Tibial nerve (tissue), 4 donors: ENCODE results near the gene SPDYE16. TPM values are rescaled to one million over a fixed set of nuclear protein-coding genes. Genes with fewer than 3 reads are reported as not detected.
"Not testable (repeated sequence)": the region's sequence is repeated elsewhere in the genome, so short reads cannot be mapped to it uniquely, and the experiment has no call there.

Experiments used
- DNase-seq, 2 donors: peaks; one replicate each; pipeline ENCODE4 v3.0.0-alpha.2; 2019; ENCODE audit warnings: low spot score in 2 of 2
- H3K27ac ChIP-seq, 4 donors: fragments of 200-600 bp; sonication (generic) in 3 of 4; one replicate each; pipeline ENCODE4 v1.5.1; 2017 to 2019; ENCODE audit warnings: mild to moderate bottlenecking in 1 of 4
- H3K27me3 ChIP-seq, 2 donors: fragments of 200-600 bp; sonication (generic) in 1 of 2; one replicate each; pipeline versions ENCODE4 v1.5.1 to v1.6.0; 2017 to 2019
- H3K36me3 ChIP-seq, 3 donors: fragments of 200-600 bp; sonication (generic); one replicate each; pipeline ENCODE4 v1.5.1; 2018 to 2019
- H3K4me1 ChIP-seq, 4 donors: fragments of 200-600 bp; sonication (generic) in 3 of 4; one replicate each; pipeline ENCODE4 v1.5.1; 2017 to 2019
- H3K4me3 ChIP-seq, 4 donors: fragments of 200-600 bp; sonication (generic) in 3 of 4; one replicate each; pipeline ENCODE4 v1.5.1; 2017 to 2019; ENCODE audit warnings: mild to moderate bottlenecking in 1 of 4, moderate library complexity in 1 of 4
- H3K9me3 ChIP-seq, 4 donors: fragments of 200-600 bp; sonication (generic) in 3 of 4; one replicate each; pipeline ENCODE4 v1.5.1; 2017 to 2019
- EP300 ChIP-seq, 2 donors: sonication (generic); formaldehyde crosslinking; IDR thresholded peaks; one replicate each; pipeline ENCODE4 v1.6.1; 2017; ENCODE audit warnings: antibody characterized with exemption in 2 of 2, mild to moderate bottlenecking in 1 of 2
- WGBS, 2 donors: methylation state at CpG; one replicate each; pipeline ENCODE4 v1.1.5; 2018; 5-methylcytosine and 5-hydroxymethylcytosine counted together
- total RNA-seq, 4 donors: library from RNA; depleted of rRNA; stranded (reverse); fragments of >200 nt; gene quantifications; one replicate each; pipeline ENCODE4 v1.1.0, GENCODE V29; 2016

The SPDYE16 gene, protein sequence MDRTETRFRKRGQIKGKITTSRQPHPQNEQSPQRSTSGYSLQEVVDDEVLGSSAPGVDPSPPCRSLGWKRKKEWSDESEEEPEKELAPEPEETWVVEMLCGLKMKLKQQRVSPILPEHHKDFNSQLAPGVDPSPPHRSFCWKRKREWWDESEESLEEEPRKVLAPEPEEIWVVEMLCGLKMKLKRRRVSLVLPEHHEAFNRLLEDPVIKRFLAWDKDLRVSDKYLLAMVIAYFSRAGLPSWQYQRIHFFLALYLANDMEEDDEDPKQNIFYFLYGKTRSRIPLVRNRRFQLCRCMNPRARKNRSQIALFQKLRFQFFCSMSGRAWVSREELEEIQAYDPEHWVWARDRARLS
- total RNA-seq: under 1 TPM in 1 of 4 donors, not detected in 3; 0.98 TPM

DNA sequence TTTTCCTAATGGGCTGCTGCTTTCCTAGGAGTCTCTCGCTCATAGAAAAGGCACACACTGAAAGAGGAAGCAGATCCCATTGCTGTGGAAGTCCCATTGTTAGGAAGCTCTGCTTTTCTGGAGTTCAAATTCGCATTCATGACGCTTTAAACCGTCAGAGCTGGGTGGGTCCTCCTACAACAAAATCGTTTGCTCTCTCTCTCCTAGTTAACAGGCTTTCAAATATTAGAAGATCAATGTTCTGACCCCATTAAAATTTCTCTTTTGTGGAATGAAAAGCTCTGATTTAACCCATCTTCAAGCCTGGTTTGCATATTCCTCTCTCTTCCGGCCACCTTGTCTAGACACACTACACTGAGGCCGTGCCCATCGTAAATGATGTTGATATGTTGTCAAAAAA is at the start of gene SPDYE16:
TSS of gene SPDYE16 (minus strand) at position 101 of the 400 bp plus-strand sequence. CDS start 1,838 bp downstream, outside the sequence.
- H3K27me3 ChIP-seq, H3K36me3 ChIP-seq, H3K4me1 ChIP-seq, H3K4me3 ChIP-seq, H3K9me3 ChIP-seq, DNase-seq, H3K27ac ChIP-seq: not testable (repeated sequence)
- WGBS, 2 donors: no CpG with 5 or more reads among the region's 8 CpGs

DNA sequence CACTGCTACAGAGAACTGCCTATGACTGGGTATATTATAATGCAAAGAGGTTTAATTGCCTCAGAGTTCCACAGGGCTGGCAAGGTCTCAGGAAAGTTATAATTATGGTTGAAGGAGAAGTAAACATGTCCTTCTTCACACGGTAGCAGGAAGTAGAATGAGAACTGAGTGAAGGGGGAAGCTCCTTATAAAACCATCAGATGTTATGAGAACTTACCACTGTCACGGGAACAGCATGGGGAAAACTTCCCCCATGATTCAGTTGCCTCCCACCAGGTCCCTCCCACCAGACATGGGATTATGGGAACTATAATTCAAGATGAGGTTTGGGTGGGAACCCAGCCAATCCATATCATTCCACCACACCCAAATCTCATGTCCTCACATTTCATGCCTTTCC is 49.6 kb upstream of the SPDYE16 start:
- peaks cover 0 to 13% (median 5%) of the 10 kb centered on the region in 4 donors for H3K4me1 ChIP-seq
- not testable (repeated sequence) for H3K27ac ChIP-seq, DNase-seq, H3K27me3 ChIP-seq, H3K9me3 ChIP-seq, H3K36me3 ChIP-seq, H3K4me3 ChIP-seq
- WGBS, 2 donors: 60 to 63% methylated on average over 2 of the region's 2 CpGs
- peak in 1 of 2 donors; percentile 10 for TF ChIP-seq EP300 (IDR thresholded peaks at IDR 0.05)

DNA sequence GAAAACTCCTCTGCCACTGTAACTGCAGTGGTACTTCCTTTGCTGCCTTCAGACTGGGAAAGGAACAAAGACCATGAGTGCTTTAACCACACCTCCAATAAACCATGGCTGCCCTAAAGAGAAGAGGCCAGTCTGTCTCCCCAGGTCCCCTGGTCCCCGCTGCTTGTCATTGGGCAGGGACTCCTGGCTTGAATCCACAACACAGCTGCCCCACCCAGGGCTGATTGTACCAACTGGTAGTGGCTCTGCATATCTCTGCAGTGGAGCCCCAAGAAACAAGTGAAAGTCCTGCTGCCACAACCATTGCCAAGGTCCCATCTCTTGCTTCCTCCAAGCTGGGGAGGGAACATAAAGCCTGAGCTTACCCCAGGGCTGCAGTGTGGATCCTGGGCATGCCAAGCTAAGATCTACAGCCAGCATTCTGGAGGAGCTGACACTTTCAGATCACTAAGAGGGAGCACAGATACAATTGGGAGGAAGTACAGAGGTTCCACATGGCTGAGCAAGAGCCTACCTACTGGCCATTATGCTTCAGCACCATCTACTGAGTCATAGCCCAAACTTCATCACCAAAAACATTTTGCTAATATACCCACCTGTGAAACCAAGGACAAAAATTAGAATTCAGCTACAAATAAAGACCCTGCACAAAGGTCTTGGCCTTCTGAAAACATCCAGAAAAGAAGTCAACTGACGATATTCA is 48.7 kb upstream of the SPDYE16 start:
- not testable (repeated sequence) for H3K27me3 ChIP-seq, H3K4me3 ChIP-seq, H3K27ac ChIP-seq, H3K9me3 ChIP-seq, DNase-seq, H3K36me3 ChIP-seq
- WGBS, 2 donors: 41 to 83% methylated on average over 1 to 2 of the region's 2 CpGs
- H3K4me1 ChIP-seq: peaks cover 0 to 16% (median 5%) of the 10 kb centered on the region in 4 donors

DNA sequence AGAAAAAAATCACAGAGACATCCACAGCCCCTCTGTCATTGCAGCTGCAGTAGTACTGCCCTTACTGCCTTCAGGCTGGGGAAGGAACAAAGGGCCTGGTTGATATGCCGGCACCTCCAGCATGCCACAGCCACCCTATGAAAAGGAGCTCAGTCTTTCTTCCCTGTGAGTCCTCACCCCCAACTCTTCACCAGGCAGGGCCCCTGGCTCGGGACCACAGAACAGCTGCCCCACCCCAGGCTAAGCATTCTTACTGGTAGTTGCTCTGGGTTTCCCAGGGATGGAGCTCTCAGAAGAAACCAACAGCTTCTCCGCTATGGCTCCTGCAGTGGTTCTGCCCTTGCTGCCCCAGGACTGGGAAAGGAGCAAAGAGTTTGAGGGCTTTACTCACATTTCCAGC is 47.9 kb upstream of the SPDYE16 start:
- not testable (repeated sequence) for H3K9me3 ChIP-seq, H3K27ac ChIP-seq, H3K36me3 ChIP-seq, H3K4me3 ChIP-seq, DNase-seq, H3K27me3 ChIP-seq
- 65 to 88% methylated on average over 2 to 3 of the region's 3 CpGs for WGBS, 2 donors
- H3K4me1 ChIP-seq: peaks cover 0 to 21% (median 5%) of the 10 kb centered on the region in 4 donors

DNA sequence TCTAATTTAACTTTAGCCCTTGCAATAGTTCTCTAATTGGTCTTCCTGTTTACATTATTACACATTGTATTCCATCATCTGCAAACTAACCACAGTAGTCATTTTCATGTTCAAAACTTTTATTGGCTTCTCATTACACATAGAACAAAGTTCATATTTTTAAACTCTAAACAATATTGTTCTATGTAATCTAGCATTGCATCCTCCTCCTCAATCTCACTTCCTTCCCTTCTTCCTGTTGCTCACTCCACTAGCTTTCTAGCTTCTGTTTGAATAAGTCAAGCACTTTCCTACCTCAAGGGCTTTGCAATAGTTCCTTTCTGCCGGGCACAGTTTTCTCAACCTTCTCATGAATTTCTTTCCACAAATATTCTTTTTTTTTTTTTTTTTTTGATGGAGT is 45.5 kb upstream of the SPDYE16 start:
- not testable (repeated sequence) for H3K9me3 ChIP-seq, H3K36me3 ChIP-seq, DNase-seq, H3K27ac ChIP-seq, H3K27me3 ChIP-seq, H3K4me3 ChIP-seq
- H3K4me1 ChIP-seq: peaks cover 0 to 29% (median 7%) of the 10 kb centered on the region in 4 donors
- WGBS, 2 donors: 25% methylated on average over 1 of the region's 1 CpG; no CpG with 5 or more reads in 1 of the 2 donors

DNA sequence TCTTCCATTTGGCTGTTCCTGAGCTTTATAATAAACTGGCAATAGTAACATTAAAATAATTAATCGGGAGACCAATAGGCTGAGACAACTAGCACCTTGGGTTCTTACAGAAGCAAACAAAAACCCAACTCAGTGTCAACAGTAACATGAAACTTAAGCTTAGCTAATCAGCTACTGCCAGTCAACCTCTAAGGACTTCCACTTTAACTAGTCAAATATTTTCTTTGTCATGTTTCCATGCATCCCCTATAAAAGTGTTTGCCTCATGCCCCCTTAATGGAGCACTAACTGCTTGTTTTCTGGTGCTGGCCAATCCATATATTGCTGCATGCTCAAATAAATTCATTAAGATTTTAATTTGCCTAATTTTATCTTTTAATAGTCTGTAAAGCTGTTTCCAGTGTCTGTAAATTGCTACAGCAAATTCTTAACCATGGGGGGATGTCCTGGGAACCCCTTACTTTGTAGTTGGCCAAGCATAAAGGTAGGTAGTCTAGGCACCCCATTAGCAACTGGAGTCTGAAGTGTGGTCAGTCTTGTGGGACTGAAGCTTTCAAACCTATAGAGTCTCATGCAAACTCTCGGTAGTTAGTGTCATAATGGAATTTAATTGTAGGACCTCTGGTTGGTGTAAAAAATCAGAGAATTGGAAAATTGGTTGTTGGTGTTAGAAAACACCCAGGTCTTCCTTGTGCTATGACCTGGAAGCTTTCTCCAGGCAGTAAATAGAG is 43.7 kb upstream of the SPDYE16 start:
- not testable (repeated sequence) for H3K4me3 ChIP-seq, H3K36me3 ChIP-seq, H3K9me3 ChIP-seq, H3K27me3 ChIP-seq, H3K27ac ChIP-seq, DNase-seq
- 92% methylated on average over 2 of the region's 2 CpGs for WGBS, 2 donors
- H3K4me1 ChIP-seq: peaks cover 0 to 36% (median 10%) of the 10 kb centered on the region in 4 donors

DNA sequence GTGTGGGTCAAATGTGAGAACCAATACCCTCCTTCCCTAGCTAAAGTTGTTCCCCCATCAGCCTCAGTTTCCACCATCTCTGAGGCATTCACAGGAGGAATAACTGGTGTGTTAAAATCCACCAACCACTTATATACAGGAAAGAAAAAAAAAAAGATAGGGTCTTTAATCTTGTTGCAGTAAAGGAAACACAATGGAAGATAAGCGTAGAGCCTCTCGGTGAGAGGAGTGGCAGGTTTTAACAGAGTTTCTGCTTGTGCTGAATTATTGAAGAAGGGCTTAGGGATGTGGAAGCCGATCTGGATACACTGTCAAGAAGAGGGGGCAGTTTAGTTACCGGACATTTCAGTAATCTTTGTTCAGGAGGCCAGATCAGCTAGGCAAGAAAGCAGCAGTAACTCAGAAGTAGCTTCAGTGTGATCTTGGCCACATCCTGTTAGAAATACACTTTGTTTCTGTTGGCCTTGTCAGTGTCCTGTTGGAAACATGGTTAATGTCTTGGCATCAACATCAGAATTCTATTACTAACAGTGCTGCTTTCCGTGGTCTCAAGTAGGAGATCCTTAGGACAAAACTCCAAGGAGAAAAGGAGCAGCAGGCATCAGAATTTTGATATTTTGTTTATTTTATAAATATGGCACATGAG is 40.7 kb upstream of the SPDYE16 start:
- H3K27ac ChIP-seq: peak overlapping the region in 3 of 4 donors; percentile 34 to 80 (median 41)
- H3K27me3 ChIP-seq, H3K9me3 ChIP-seq, H3K36me3 ChIP-seq, H3K4me3 ChIP-seq: not testable (repeated sequence)
- DNase-seq: peak in 1 of 2 donors; percentile 31
- TF ChIP-seq EP300 (IDR thresholded peaks at IDR 0.05): peak in 1 of 2 donors; percentile 38
- H3K4me1 ChIP-seq: peaks cover 0 to 29% (median 8%) of the 10 kb centered on the region in 4 donors
- WGBS, 2 donors: 45% methylated on average over 5 of the region's 5 CpGs

DNA sequence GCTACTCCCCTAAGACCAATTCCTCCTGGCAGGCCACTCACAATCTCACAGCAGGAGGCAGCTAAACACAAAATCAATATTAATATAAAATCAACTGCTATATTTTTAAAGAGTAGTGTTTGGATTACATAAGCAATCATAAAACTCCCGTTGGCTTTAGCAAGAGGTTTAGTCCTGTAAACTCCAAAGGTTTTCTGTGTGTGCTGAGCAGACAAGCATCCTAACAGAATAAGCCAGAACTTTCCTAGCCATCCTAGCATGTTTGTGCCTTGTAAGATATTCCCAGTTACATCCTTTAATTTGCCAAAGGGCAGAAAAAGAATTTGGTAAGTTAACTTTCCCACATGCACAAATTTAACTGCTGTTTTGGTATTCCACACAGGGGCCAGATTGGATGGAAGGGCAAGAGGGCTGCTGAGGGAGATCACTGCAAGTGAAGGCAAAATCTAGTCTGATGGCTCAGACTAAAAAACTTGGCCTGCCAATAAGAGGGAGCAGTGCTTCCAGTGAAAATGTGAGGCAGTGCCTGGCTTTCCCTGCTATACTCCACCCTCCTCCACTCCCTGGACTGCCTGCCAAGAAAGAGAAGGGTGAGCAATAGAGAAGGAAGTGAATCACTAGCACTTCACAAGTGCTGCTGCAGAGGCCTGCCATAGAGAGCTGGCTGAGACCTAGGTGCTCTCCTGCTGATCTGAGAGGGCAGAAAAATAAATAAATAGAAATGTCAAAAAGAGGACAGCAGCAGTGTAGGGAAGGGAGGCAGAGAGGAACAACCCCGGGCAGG is 39.9 kb upstream of the SPDYE16 start:
- WGBS, 2 donors: 5 to 12% methylated on average over 2 of the region's 2 CpGs

DNA sequence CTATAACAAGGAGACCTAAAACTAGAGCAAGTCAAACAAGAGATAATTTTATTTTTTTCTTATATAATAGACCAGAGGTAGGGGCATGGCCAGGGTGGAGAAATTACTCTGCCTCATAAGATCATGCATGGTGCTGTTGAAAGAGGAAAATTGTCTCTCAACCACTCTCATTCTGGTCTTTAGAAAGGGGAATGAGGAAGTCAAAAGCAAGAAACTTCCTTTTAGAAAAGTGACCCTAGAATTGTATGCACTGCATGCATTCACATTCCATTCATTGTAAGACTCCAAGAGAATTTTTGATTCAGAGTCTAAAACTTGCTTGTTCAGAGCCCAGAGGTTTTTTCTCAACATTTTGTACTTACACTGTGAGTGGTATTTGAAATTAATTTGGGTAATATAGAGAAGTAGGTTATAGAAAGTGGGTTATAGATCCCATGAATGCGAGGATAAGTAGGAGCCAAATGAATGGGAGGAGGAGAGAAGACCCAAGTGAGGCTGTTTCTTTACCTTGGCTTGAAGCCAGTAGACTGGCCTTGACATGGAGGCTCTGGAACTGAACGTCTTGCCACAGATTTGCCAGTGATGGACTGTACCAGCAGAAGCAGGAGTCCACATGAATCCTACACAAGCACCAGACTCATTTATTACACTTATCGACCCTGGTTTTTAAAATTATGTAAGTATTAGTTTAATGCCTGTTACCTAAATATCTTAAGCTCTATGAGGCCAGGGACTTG is 33.0 kb upstream of the SPDYE16 start:
- H3K27me3 ChIP-seq, H3K36me3 ChIP-seq, H3K9me3 ChIP-seq, H3K4me1 ChIP-seq, H3K4me3 ChIP-seq, H3K27ac ChIP-seq, DNase-seq: not testable (repeated sequence)
- WGBS, 2 donors: 18 to 19% methylated on average over 3 of the region's 3 CpGs

More for the DNA sequence above, 39.9 kb upstream of the SPDYE16 start:
- not testable (repeated sequence) for H3K27me3 ChIP-seq, H3K4me3 ChIP-seq, H3K36me3 ChIP-seq, H3K9me3 ChIP-seq
- TF ChIP-seq EP300 (IDR thresholded peaks at IDR 0.05): peak in 1 of 2 donors; percentile 50
- Histone ChIP-seq H3K27ac (peak overlapping the region in 2 of 4 donors; percentile 41 to 80), H3K4me1 (peaks cover 0 to 29% (median 6%) of the 10 kb centered on the region in 4 donors)
- peak; percentile 55 to 83 for DNase-seq

DNA sequence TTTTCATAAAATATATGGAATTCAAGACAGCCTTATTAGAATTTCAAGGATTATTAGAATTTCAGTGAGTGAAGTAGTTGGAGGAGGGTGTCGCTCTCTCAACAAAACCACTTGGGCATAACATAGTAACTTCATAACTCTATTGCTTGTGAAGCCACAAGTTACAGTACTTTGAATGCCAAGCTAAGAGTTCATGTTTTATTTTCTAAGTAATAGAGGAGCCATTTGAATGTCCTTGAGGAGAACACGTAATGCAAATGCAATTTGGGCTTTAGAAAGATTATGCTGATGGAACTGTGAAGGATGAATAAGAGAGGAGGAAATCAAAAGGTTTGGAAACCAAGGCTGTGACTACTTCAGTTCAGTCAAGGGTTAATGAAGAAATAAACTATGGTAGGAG is 32.3 kb upstream of the SPDYE16 start:
- H3K9me3 ChIP-seq, DNase-seq, H3K4me1 ChIP-seq, H3K36me3 ChIP-seq, H3K27ac ChIP-seq, H3K27me3 ChIP-seq, H3K4me3 ChIP-seq: not testable (repeated sequence)
- WGBS, 2 donors: 67 to 78% methylated on average over 1 of the region's 2 CpGs

DNA sequence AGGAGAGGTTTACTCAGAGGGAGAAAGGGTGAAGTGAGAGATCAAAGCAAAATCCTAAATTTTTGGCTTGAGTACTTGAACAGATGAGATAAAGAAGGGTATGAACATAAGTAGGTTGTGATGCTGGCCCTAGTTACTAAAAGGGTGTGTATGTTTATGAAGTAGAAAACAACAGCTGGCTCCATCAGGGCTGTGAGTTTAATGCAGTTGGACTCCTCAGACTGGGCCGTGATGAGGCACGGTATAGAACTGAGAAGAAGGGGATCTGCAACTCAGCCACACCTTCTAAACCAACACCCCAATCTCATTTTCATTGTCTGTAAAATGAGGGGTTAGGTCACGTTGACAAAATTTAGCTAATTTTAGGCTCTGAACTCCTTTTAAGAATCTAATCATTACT is 29.2 kb upstream of the SPDYE16 start:
- H3K4me3 ChIP-seq, DNase-seq, H3K27me3 ChIP-seq, H3K9me3 ChIP-seq, H3K36me3 ChIP-seq, H3K27ac ChIP-seq, H3K4me1 ChIP-seq: not testable (repeated sequence)
- WGBS, 2 donors: 85 to 87% methylated on average over 3 of the region's 3 CpGs
